Prostate gland (tissue), 2 donors: ENCODE measurements around the gene TUBB4B. TPM values are rescaled to one million over a fixed set of nuclear protein-coding genes. Genes with fewer than 3 reads are reported as not detected.
"Not testable (repeated sequence)": the region's sequence is repeated elsewhere in the genome, so short reads cannot be mapped to it uniquely, and the experiment has no call there.

Experiments used
- DNase-seq: peaks from one replicate; pipeline ENCODE4 v3.0.0-alpha.2; 2019; ENCODE audit warnings: low spot score
- H3K27ac ChIP-seq, 2 donors: fragments of 200-600 bp; sonication (generic); 2 replicates each; pipeline ENCODE4 v1.5.1; 2017 to 2019
- H3K27me3 ChIP-seq: fragments of 200-600 bp; sonication (generic); replicated peaks from 2 replicates; pipeline ENCODE4 v1.5.1; 2019; ENCODE audit not compliant: insufficient read depth
- H3K36me3 ChIP-seq, 2 donors: fragments of 200-600 bp; sonication (generic); 1 replicate in 1 of 2; 2 replicates in 1 of 2; pipeline versions ENCODE4 v1.5.1 to v1.8.1; 2017 to 2019
- H3K4me1 ChIP-seq: fragments of 200-600 bp; sonication (generic); replicated peaks from 2 replicates; pipeline ENCODE4 v1.5.1; 2019
- H3K4me3 ChIP-seq, 2 donors: fragments of 200-600 bp; sonication (generic); 2 replicates each; pipeline ENCODE4 v1.5.1; 2017 to 2019
- H3K9me3 ChIP-seq: fragments of 200-600 bp; sonication (generic); 2 replicates; pipeline ENCODE4 v1.5.1; 2017
- CTCF ChIP-seq, 4 experiments: fragments of 200-600 bp in 2 of 4; fragments of 450-650 bp in 2 of 4; sonication (generic) in 2 of 4; IDR thresholded peaks; 1 replicate in 3 of 4; 2 replicates in 1 of 4; pipeline ENCODE4 v1.5.1; 2016 to 2019; ENCODE audit warnings: antibody characterized with exemption in 4 of 4, mild to moderate bottlenecking in 2 of 4, moderate library complexity in 2 of 4
- POLR2A ChIP-seq: fragments of 450-650 bp; IDR thresholded peaks from one replicate; pipeline ENCODE4 v1.6.1; 2016; ENCODE audit warnings: antibody characterized with exemption, mild to moderate bottlenecking
- POLR2AphosphoS5 ChIP-seq: sonication (generic); formaldehyde crosslinking; IDR thresholded peaks from one replicate; pipeline ENCODE4 v1.6.1; 2017; ENCODE audit warnings: antibody characterized with exemption
- WGBS: methylation state at CpG from one replicate; pipeline ENCODE4 v1.1.5; 2018; 5-methylcytosine and 5-hydroxymethylcytosine counted together
- intact Hi-C: fragments of 100-400 bp; cut with DNase I; formaldehyde crosslinking; loops from one replicate; pipeline ENCODE4 v1.14.2; 2022
- total RNA-seq, 2 donors: library from RNA; depleted of rRNA; stranded (reverse); fragments of >200 nt; gene quantifications; one replicate each; pipeline ENCODE4 v1.1.0, GENCODE V29; 2016

TUBB4B gene
- total RNA-seq, 2 donors from 2014 or later = 279 to 484 TPM

- 71% methylated on average over 35 of the region's 36 CpGs for WGBS
- intact Hi-C loops = no loop called here
- TF ChIP-seq POLR2AphosphoS5 = no peak
- TF ChIP-seq POLR2A = no peak
- TF ChIP-seq CTCF (IDR thresholded peaks at IDR 0.05) = no peak
Observed at GRCh38 chr9:137242269-137243203, 1.4 kb downstream of the TUBB4B start.

GRCh38 chr9:137243266-137243625, 2.2 kb downstream of the TUBB4B start:
- intact Hi-C loops, DNase-seq, H3K9me3 ChIP-seq, H3K4me3 ChIP-seq, H3K27ac ChIP-seq, H3K27me3 ChIP-seq: not testable (repeated sequence)
- Histone ChIP-seq H3K36me3 (peaks cover 0 to 11% of the 10 kb centered on the region in 2 donors), H3K4me1 (peaks cover 13% of the 10 kb centered on the region)
- 94% methylated on average over 18 of the region's 18 CpGs for WGBS

More at GRCh38 chr9:137242269-137243203, 1.4 kb downstream of the TUBB4B start:
- Histone ChIP-seq H3K9me3 (no peaks in the 10 kb centered on the region), H3K4me3 (peak overlapping the region; percentile 73 to 81), H3K4me1 (peaks cover 19% of the 10 kb centered on the region), H3K27me3 (no peaks in the 10 kb centered on the region), H3K36me3 (peaks cover 0 to 11% of the 10 kb centered on the region in 2 donors), H3K27ac (peak overlapping the region; percentile 86 to 92)
- DNase-seq = no peak

GRCh38 chr9:137243626-137244485, 2.8 kb downstream of the TUBB4B start:
- TF ChIP-seq POLR2A = no peak
- TF ChIP-seq CTCF (IDR thresholded peaks at IDR 0.05) = no peak
- TF ChIP-seq POLR2AphosphoS5 = no peak
- H3K36me3 ChIP-seq = peaks cover 0 to 11% of the 10 kb centered on the region in 2 donors
- 77% methylated on average over 15 of the region's 15 CpGs for WGBS
- no peaks in the 10 kb centered on the region for H3K9me3 ChIP-seq
- intact Hi-C loops = no loop called here
- no peak for DNase-seq
- H3K4me3 ChIP-seq = no peak overlapping the region
- no peaks in the 10 kb centered on the region for H3K27me3 ChIP-seq
- H3K27ac ChIP-seq = no peak overlapping the region
- H3K4me1 ChIP-seq = peaks cover 9% of the 10 kb centered on the region

- intact Hi-C loops = no loop called here
- Histone ChIP-seq H3K27me3 (no peaks in the 10 kb centered on the region), H3K27ac (no peak overlapping the region), H3K9me3 (no peaks in the 10 kb centered on the region), H3K4me1 (peaks cover 7% of the 10 kb centered on the region), H3K36me3 (peaks cover 0 to 11% of the 10 kb centered on the region in 2 donors), H3K4me3 (no peak overlapping the region)
- WGBS = 42% methylated on average over 32 of the region's 36 CpGs
- DNase-seq = no peak
- TF ChIP-seq CTCF (IDR thresholded peaks at IDR 0.05) (no peak), POLR2A (no peak), POLR2AphosphoS5 (no peak)
Observed at GRCh38 chr9:137244486-137245449, 3.7 kb downstream of the TUBB4B start.
